ENCODE data around the gene TEDC2.

The TEDC2 gene

GRCh38 chr16:2436110-2436509, 23.8 kb upstream of the TEDC2 start:
- Histone ChIP-seq H3K9me3 (replicated peaks; ENCODE audit: insufficient read depth, low read length) (no peaks in the 10 kb centered on the region), H3K79me2 (ENCODE audit: low read length) (peaks cover 22% of the 10 kb centered on the region), H3K27me3 (replicated peaks; ENCODE audit: insufficient read depth, low read length) (no peaks in the 10 kb centered on the region), H4K20me1 (ENCODE audit: insufficient read depth, low read length) (no peaks in the 10 kb centered on the region), H3F3A (ENCODE audit: insufficient read depth, low read length) (0 out of 2 replicates have a peak, but pooled peaks cover 9% of the 10 kb centered on the region), H3K36me3 (replicated peaks; ENCODE audit: insufficient read depth, low read length) (peaks cover 20% of the 10 kb centered on the region), H3K9me2 (replicated peaks; ENCODE audit: insufficient read depth, low read length) (no peaks in the 10 kb centered on the region), H3K4me1 (ENCODE audit: low read length) (no peaks in the 10 kb centered on the region), H3K4me3 (ENCODE audit: low read length) (no peak overlapping the region), H3K9ac (ENCODE audit: low read length) (no peak overlapping the region), H3K27ac (ENCODE audit: low read length) (no peak overlapping the region), H2AFZ (ENCODE audit: low read length) (no peak overlapping the region), H3K4me2 (ENCODE audit: low read depth, low read length) (no peak overlapping the region)
- TF ChIP-seq, protein P1, sequence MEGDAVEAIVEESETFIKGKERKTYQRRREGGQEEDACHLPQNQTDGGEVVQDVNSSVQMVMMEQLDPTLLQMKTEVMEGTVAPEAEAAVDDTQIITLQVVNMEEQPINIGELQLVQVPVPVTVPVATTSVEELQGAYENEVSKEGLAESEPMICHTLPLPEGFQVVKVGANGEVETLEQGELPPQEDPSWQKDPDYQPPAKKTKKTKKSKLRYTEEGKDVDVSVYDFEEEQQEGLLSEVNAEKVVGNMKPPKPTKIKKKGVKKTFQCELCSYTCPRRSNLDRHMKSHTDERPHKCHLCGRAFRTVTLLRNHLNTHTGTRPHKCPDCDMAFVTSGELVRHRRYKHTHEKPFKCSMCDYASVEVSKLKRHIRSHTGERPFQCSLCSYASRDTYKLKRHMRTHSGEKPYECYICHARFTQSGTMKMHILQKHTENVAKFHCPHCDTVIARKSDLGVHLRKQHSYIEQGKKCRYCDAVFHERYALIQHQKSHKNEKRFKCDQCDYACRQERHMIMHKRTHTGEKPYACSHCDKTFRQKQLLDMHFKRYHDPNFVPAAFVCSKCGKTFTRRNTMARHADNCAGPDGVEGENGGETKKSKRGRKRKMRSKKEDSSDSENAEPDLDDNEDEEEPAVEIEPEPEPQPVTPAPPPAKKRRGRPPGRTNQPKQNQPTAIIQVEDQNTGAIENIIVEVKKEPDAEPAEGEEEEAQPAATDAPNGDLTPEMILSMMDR (IDR thresholded peaks at IDR 0.05; ENCODE audit: low read length) = no peak
- TF ChIP-seq EZH2 (optimal IDR thresholded peaks at IDR 0.05; ENCODE audit: low read depth, low read length) (no peak), EZH2phosphoT487 (IDR thresholded peaks at IDR 0.05; ENCODE audit: low read length) (no peak)
- DNase-seq = no peak

DNA sequence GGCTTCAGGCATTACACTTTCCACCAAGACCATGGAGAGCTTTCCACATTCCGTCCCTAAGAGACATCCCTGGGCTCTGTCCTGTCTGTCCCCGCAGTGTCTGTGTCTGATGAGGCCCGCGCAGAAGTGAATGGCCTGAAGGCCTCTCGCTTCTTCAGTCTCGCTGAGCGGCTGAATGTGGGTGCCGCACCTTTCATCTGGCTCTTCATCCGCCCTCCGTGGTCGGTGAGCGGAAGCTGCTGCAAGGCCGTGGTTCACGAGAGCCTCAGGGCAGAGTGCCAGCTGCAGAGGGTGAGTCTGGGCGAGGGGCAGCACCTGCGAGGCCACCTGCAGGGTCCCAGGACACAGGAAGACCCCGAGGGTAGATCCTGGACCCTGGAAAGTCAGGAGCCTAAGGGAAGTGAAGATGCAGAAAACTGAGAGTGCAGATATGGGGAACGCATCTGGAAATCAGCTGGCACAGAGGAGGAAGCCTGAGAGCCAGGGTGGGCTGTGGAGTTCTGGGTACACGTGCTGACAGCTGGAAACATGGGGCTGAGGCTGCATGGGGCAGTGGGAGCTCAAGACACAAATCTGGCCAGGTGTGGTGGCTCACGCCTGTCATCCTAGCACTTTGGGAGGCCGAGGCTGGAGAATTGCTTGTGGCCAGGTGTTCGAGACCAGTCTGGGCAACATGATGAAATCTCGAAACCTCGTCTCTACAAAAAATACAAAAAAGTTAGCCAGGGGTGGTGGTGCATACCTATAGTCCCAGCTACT, 22.7 kb upstream of the TEDC2 start:
- no peaks in the 10 kb centered on the region for H3K27me3 ChIP-seq (replicated peaks; ENCODE audit: insufficient read depth, low read length)
- H3F3A ChIP-seq (ENCODE audit: insufficient read depth, low read length) = 0 out of 2 replicates have a peak, but pooled peaks cover 9% of the 10 kb centered on the region
- no peaks in the 10 kb centered on the region for H3K9me2 ChIP-seq (replicated peaks; ENCODE audit: insufficient read depth, low read length)
- H3K4me1 ChIP-seq (ENCODE audit: low read length) = no peaks in the 10 kb centered on the region
- H4K20me1 ChIP-seq (ENCODE audit: insufficient read depth, low read length) = no peaks in the 10 kb centered on the region
- peaks cover 12% of the 10 kb centered on the region for H3K79me2 ChIP-seq (ENCODE audit: low read length)
- no peak overlapping the region for H3K4me2 ChIP-seq (ENCODE audit: low read depth, low read length)
- DNase-seq = no peak
- no peak overlapping the region for H2AFZ ChIP-seq (ENCODE audit: low read length)
- H3K4me3 ChIP-seq (ENCODE audit: low read length) = no peak overlapping the region
- no peak overlapping the region for H3K27ac ChIP-seq (ENCODE audit: low read length)
- no peak overlapping the region for H3K9ac ChIP-seq (ENCODE audit: low read length)
- H3K9me3 ChIP-seq (replicated peaks; ENCODE audit: insufficient read depth, low read length) = no peaks in the 10 kb centered on the region
- peaks cover 20% of the 10 kb centered on the region for H3K36me3 ChIP-seq (replicated peaks; ENCODE audit: insufficient read depth, low read length)
- TF ChIP-seq EZH2phosphoT487 (IDR thresholded peaks at IDR 0.05; ENCODE audit: low read length) (no peak), EZH2 (optimal IDR thresholded peaks at IDR 0.05; ENCODE audit: low read depth, low read length) (no peak)
- TF ChIP-seq, protein P1 (IDR thresholded peaks at IDR 0.05; ENCODE audit: low read length) = no peak

GRCh38 chr16:2438121-2438520, 21.8 kb upstream of the TEDC2 start:
- Histone ChIP-seq H3K9me2 (replicated peaks; ENCODE audit: insufficient read depth, low read length) (no peaks in the 10 kb centered on the region), H3K79me2 (ENCODE audit: low read length) (peaks cover 3% of the 10 kb centered on the region), H2AFZ (ENCODE audit: low read length) (no peak overlapping the region), H3K4me1 (ENCODE audit: low read length) (no peaks in the 10 kb centered on the region), H3K27me3 (replicated peaks; ENCODE audit: insufficient read depth, low read length) (no peaks in the 10 kb centered on the region), H3K27ac (ENCODE audit: low read length) (no peak overlapping the region), H3K4me3 (ENCODE audit: low read length) (no peak overlapping the region), H3K36me3 (replicated peaks; ENCODE audit: insufficient read depth, low read length) (peaks cover 15% of the 10 kb centered on the region), H3K4me2 (ENCODE audit: low read depth, low read length) (no peak overlapping the region), H3F3A (ENCODE audit: insufficient read depth, low read length) (0 out of 2 replicates have a peak, but pooled peaks cover 9% of the 10 kb centered on the region), H3K9me3 (replicated peaks; ENCODE audit: insufficient read depth, low read length) (no peaks in the 10 kb centered on the region), H3K9ac (ENCODE audit: low read length) (no peak overlapping the region), H4K20me1 (ENCODE audit: insufficient read depth, low read length) (no peaks in the 10 kb centered on the region)
- TF ChIP-seq EZH2phosphoT487 (IDR thresholded peaks at IDR 0.05; ENCODE audit: low read length) = no peak
- no peak for TF ChIP-seq EZH2 (optimal IDR thresholded peaks at IDR 0.05; ENCODE audit: low read depth, low read length)
- TF ChIP-seq, protein P1 (IDR thresholded peaks at IDR 0.05; ENCODE audit: low read length) = no peak
- no peak for DNase-seq
